ENCODE measurements around the gene ZBTB25. TPM values are rescaled to one million over a fixed set of nuclear protein-coding genes. Genes with fewer than 3 reads are reported as not detected.

Gene ZBTB25
- total RNA-seq, 4 donors from 2014 or later: 4.6 to 34.4 (median 11.2) TPM

- peak overlapping the region; percentile 97 to 99 for H3K27ac ChIP-seq
- H3K36me3 ChIP-seq: no peaks in the 10 kb centered on the region
- no peaks in the 10 kb centered on the region for H3K9me3 ChIP-seq
- TF ChIP-seq POLR2A (IDR thresholded peaks at IDR 0.05) (no peak), CTCF (IDR thresholded peaks at IDR 0.05) (no peak)
- H3K4me3 ChIP-seq: peak overlapping the region; percentile 87 to 97
- peaks cover 6 to 12% of the 10 kb centered on the region in 2 donors for H3K4me1 ChIP-seq
- intact Hi-C loops (cut with DNase I; ENCODE audit: low total_unique reads): no loop called here
- peak in 1 of 2 donors; percentile 38 for DNase-seq
- H3K27me3 ChIP-seq: no peaks in the 10 kb centered on the region
Measured at GRCh38 chr14:64502887-64503433, 678 bp downstream of the ZBTB25 start.

GRCh38 chr14:64502456-64502855 lies 1.2 kb downstream of the ZBTB25 start:
- Histone ChIP-seq H3K27ac (peak overlapping the region; percentile 97 to 99), H3K4me3 (peak overlapping the region; percentile 87 to 97), H3K4me1 (peaks cover 6 to 12% of the 10 kb centered on the region in 2 donors), H3K36me3 (no peaks in the 10 kb centered on the region), H3K27me3 (no peaks in the 10 kb centered on the region), H3K9me3 (no peaks in the 10 kb centered on the region)
- TF ChIP-seq CTCF (IDR thresholded peaks at IDR 0.05): no peak
- no peak for TF ChIP-seq POLR2A (IDR thresholded peaks at IDR 0.05)
- DNase-seq: no peak
- intact Hi-C loops (cut with DNase I; ENCODE audit: low total_unique reads): no loop called here

- Histone ChIP-seq H3K4me1 (peaks cover 6 to 12% of the 10 kb centered on the region in 2 donors), H3K36me3 (no peaks in the 10 kb centered on the region), H3K27ac (peak overlapping the region; percentile 97 to 99), H3K27me3 (no peaks in the 10 kb centered on the region), H3K9me3 (no peaks in the 10 kb centered on the region), H3K4me3 (peak overlapping the region; percentile 12 to 97)
- DNase-seq: peak; percentile 78 to 86
- peak in 1 of 4 experiments; percentile 6 for TF ChIP-seq CTCF (IDR thresholded peaks at IDR 0.05)
- TF ChIP-seq POLR2A (IDR thresholded peaks at IDR 0.05): peak; percentile 39 to 45
- intact Hi-C loops (cut with DNase I; ENCODE audit: low total_unique reads): no loop called here
Measured at GRCh38 chr14:64501411-64502171, 2.0 kb downstream of the ZBTB25 start.

- no peaks in the 10 kb centered on the region for H3K27me3 ChIP-seq
- H3K27ac ChIP-seq: no peak overlapping the region
- no peaks in the 10 kb centered on the region for H3K36me3 ChIP-seq
- intact Hi-C loops (cut with DNase I; ENCODE audit: low total_unique reads): no loop called here
- no peaks in the 10 kb centered on the region for H3K9me3 ChIP-seq
- H3K4me1 ChIP-seq: peaks cover 6 to 12% of the 10 kb centered on the region in 2 donors
- TF ChIP-seq CTCF (IDR thresholded peaks at IDR 0.05) (no peak), POLR2A (IDR thresholded peaks at IDR 0.05) (no peak)
- no peak overlapping the region for H3K4me3 ChIP-seq
- DNase-seq: no peak
Measured at GRCh38 chr14:64500088-64500487, 3.5 kb downstream of the ZBTB25 start.

GRCh38 chr14:64496764-64497163 lies 6.9 kb downstream of the ZBTB25 start:
- peaks cover 2 to 12% of the 10 kb centered on the region in 2 donors for H3K4me1 ChIP-seq
- H3K36me3 ChIP-seq: no peaks in the 10 kb centered on the region
- H3K27me3 ChIP-seq: no peaks in the 10 kb centered on the region
- no peak overlapping the region for H3K4me3 ChIP-seq
- no peak overlapping the region for H3K27ac ChIP-seq
- no peaks in the 10 kb centered on the region for H3K9me3 ChIP-seq
- TF ChIP-seq POLR2A (IDR thresholded peaks at IDR 0.05) (no peak), CTCF (IDR thresholded peaks at IDR 0.05) (no peak)
- intact Hi-C loops (cut with DNase I; ENCODE audit: low total_unique reads): no loop called here
- DNase-seq: no peak
